ENCODE data around the gene ATP8B3. TPM values are rescaled to one million over a fixed set of nuclear protein-coding genes. Genes with fewer than 3 reads are reported as not detected.

The ATP8B3 gene
- total and polyA plus RNA-seq, 2 of the 13 experiments (the other 11 are each of a cell fraction or from before 2014, with no cell fraction given) = 2.6 to 5.9 TPM

DNA sequence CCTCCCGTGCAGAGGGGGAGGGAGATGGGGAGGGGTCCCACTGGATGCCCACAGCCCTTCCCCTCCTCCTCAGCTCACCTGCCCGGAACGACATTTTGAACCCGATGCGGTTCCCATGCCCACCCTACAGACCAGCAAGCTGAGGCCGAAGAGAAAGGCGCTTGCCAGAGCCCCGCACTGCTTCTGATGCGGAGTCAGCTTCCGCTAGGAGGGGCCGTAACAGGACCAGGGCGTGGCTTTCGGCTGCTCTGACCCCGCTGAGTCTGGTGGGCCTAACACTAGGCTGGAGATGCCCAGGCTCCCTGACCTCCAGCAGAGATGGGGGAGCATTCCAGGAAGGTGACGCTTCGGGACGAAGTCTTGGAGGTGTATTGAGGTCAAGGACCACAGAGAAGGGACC lies 52.1 kb downstream of the ATP8B3 start:
- Histone ChIP-seq H3K4me2 (ENCODE audit: low read depth, low read length) (no peak overlapping the region), H3K79me2 (ENCODE audit: insufficient read depth, low read length) (no peaks in the 10 kb centered on the region), H2AFZ (ENCODE audit: low read length) (no peak overlapping the region), H4K20me1 (ENCODE audit: insufficient read depth, low read length) (0 out of 2 replicates have a peak, but pooled peaks cover 2% of the 10 kb centered on the region), H3K4me3 (replicated peaks in 1 of 3; ENCODE audit: insufficient read depth in 1 of 3, low read depth in 2 of 3, low read length in 3 of 3) (no peak overlapping the region), H3K27ac (ENCODE audit: extremely low read length, insufficient read depth, low read length) (no peak overlapping the region), H3K27me3 (ENCODE audit: control insufficient read depth in 1 of 2, insufficient read depth in 2 of 2, low read length in 2 of 2) (peaks cover 17 to 88% of the 10 kb centered on the region in 2 experiments), H3K36me3 (replicated peaks in 1 of 2; ENCODE audit: control insufficient read depth in 1 of 2, insufficient read depth in 2 of 2, low read length in 2 of 2) (no peaks in the 10 kb centered on the region), H3K4me1 (ENCODE audit: insufficient read depth, low read length) (no peaks in the 10 kb centered on the region), H3K9ac (ENCODE audit: insufficient read depth, low read depth, low read length) (no peak overlapping the region), H3K9me3 (ENCODE audit: low read length) (no peaks in the 10 kb centered on the region)
- ChIA-PET POLR2A (no interaction called here), CTCF (ENCODE audit: low intra/inter-chr PET ratio, low total read pairs) (no interaction called here)
- in situ Hi-C loops (cut with HindIII; ENCODE audit: extremely low pct_ligation_motif_present, low pct_unique_long_range_greater_than_20kb) = no loop called here
- DNase-seq (ENCODE audit: low spot score) (no peak), ATAC-seq (no peak), FAIRE-seq (no peak)
- TF ChIP-seq, protein P1, sequence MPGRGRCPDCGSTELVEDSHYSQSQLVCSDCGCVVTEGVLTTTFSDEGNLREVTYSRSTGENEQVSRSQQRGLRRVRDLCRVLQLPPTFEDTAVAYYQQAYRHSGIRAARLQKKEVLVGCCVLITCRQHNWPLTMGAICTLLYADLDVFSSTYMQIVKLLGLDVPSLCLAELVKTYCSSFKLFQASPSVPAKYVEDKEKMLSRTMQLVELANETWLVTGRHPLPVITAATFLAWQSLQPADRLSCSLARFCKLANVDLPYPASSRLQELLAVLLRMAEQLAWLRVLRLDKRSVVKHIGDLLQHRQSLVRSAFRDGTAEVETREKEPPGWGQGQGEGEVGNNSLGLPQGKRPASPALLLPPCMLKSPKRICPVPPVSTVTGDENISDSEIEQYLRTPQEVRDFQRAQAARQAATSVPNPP (CRISPR knock-in tag; IDR thresholded peaks at IDR 0.05) = no peak
- TF ChIP-seq, protein P2, sequence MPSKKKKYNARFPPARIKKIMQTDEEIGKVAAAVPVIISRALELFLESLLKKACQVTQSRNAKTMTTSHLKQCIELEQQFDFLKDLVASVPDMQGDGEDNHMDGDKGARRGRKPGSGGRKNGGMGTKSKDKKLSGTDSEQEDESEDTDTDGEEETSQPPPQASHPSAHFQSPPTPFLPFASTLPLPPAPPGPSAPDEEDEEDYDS (CRISPR knock-in tag; IDR thresholded peaks at IDR 0.05) = no peak
- TF ChIP-seq, protein P3, sequence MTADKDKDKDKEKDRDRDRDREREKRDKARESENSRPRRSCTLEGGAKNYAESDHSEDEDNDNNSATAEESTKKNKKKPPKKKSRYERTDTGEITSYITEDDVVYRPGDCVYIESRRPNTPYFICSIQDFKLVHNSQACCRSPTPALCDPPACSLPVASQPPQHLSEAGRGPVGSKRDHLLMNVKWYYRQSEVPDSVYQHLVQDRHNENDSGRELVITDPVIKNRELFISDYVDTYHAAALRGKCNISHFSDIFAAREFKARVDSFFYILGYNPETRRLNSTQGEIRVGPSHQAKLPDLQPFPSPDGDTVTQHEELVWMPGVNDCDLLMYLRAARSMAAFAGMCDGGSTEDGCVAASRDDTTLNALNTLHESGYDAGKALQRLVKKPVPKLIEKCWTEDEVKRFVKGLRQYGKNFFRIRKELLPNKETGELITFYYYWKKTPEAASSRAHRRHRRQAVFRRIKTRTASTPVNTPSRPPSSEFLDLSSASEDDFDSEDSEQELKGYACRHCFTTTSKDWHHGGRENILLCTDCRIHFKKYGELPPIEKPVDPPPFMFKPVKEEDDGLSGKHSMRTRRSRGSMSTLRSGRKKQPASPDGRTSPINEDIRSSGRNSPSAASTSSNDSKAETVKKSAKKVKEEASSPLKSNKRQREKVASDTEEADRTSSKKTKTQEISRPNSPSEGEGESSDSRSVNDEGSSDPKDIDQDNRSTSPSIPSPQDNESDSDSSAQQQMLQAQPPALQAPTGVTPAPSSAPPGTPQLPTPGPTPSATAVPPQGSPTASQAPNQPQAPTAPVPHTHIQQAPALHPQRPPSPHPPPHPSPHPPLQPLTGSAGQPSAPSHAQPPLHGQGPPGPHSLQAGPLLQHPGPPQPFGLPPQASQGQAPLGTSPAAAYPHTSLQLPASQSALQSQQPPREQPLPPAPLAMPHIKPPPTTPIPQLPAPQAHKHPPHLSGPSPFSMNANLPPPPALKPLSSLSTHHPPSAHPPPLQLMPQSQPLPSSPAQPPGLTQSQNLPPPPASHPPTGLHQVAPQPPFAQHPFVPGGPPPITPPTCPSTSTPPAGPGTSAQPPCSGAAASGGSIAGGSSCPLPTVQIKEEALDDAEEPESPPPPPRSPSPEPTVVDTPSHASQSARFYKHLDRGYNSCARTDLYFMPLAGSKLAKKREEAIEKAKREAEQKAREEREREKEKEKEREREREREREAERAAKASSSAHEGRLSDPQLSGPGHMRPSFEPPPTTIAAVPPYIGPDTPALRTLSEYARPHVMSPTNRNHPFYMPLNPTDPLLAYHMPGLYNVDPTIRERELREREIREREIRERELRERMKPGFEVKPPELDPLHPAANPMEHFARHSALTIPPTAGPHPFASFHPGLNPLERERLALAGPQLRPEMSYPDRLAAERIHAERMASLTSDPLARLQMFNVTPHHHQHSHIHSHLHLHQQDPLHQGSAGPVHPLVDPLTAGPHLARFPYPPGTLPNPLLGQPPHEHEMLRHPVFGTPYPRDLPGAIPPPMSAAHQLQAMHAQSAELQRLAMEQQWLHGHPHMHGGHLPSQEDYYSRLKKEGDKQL (CRISPR knock-in tag; IDR thresholded peaks at IDR 0.05; ENCODE audit: low read depth) = no peak
- no peak for TF ChIP-seq ZNF205 (CRISPR knock-in tag; IDR thresholded peaks at IDR 0.05)
- TF ChIP-seq FOSL2 (CRISPR knock-in tag; IDR thresholded peaks at IDR 0.05) = no peak
- TF ChIP-seq ZNF75D (CRISPR knock-in tag; IDR thresholded peaks at IDR 0.05; ENCODE audit: borderline replicate concordance) = no peak
- no peak for TF ChIP-seq NFKB2 (CRISPR knock-in tag; IDR thresholded peaks at IDR 0.05; ENCODE audit: borderline replicate concordance)
- TF ChIP-seq RXRA (CRISPR knock-in tag; IDR thresholded peaks at IDR 0.05) = no peak
- no peak for TF ChIP-seq DNMT3B (CRISPR knock-in tag; conservative IDR thresholded peaks at IDR 0.05)
- no peak for TF ChIP-seq ZFP41 (CRISPR knock-in tag; IDR thresholded peaks at IDR 0.05; ENCODE audit: borderline replicate concordance)
- TF ChIP-seq, protein P4, sequence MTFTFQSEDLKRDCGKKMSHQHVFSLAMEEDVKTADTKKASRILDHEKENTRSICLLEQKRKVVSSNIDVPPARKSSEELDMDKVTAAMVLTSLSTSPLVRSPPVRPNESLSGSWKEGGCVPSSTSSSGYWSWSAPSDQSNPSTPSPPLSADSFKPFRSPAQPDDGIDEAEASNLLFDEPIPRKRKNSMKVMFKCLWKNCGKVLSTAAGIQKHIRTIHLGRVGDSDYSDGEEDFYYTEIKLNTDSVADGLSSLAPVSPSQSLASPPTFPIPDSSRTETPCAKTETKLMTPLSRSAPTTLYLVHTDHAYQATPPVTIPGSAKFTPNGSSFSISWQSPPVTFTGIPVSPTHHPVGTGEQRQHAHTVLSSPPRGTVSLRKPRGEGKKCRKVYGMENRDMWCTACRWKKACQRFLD (CRISPR knock-in tag; IDR thresholded peaks at IDR 0.05; ENCODE audit: borderline replicate concordance) = no peak
- no peak for TF ChIP-seq MYC (CRISPR knock-in tag; IDR thresholded peaks at IDR 0.05; ENCODE audit: borderline replicate concordance)
- no peak for TF ChIP-seq EHMT2 (IDR thresholded peaks at IDR 0.05; ENCODE audit: borderline replicate concordance, low read depth, low read length)
- intact Hi-C loops (cut with micrococcal nuclease; ENCODE audit: unreplicated experiment) = loop anchor here (10.0 kb wide), 1 partner anchor 215 kb away; no protein-coding TSS in a partner anchor
- BruUV-seq (replicated peaks) = no TSS peak
- 10% methylated on average over 2 of the region's 17 CpGs for WGBS (ENCODE audit: low lambda C conversion rate)
